ENCODE data around the gene TMEM213.

DNA sequence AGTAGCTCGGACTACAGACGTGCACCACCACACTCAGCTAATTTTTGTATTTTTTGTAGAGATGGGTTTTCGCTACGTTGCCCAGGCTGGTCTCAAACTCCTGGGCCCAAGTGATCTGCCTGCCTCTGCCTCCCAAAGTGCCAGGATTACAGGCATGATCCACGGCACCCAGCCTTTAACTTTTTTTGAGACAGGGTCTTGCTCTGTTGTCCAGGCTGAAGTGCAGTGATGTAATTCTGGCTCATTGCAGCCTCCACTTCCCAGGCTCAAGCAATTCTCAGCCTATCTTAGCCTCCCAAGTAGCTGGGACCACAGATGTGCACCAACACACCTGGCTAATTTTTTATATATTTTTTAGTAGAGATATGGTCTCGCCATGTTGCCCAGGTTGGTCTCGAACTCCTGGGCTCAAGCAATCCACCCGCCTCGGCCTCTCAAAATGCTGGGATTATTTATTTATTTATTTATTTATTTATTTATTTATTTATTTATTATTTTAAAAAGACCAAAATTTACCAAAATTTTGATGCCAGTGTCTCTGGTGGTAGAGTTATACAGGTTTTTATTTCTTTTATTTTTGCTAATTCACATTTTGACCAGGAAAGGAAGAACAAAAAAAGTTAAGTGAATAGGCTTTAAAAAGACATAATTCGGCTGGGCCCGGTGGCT is 25.2 kb downstream of the TMEM213 start:
- TF ChIP-seq, protein P1, sequence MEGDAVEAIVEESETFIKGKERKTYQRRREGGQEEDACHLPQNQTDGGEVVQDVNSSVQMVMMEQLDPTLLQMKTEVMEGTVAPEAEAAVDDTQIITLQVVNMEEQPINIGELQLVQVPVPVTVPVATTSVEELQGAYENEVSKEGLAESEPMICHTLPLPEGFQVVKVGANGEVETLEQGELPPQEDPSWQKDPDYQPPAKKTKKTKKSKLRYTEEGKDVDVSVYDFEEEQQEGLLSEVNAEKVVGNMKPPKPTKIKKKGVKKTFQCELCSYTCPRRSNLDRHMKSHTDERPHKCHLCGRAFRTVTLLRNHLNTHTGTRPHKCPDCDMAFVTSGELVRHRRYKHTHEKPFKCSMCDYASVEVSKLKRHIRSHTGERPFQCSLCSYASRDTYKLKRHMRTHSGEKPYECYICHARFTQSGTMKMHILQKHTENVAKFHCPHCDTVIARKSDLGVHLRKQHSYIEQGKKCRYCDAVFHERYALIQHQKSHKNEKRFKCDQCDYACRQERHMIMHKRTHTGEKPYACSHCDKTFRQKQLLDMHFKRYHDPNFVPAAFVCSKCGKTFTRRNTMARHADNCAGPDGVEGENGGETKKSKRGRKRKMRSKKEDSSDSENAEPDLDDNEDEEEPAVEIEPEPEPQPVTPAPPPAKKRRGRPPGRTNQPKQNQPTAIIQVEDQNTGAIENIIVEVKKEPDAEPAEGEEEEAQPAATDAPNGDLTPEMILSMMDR (IDR thresholded peaks at IDR 0.05), result no peak
- TF ChIP-seq EP300 (IDR thresholded peaks at IDR 0.05), result no peak
- no peak for TF ChIP-seq POLR2AphosphoS5 (IDR thresholded peaks at IDR 0.05)

Data from esophagus muscularis mucosa (tissue), 4 donors.